ENCODE results near the gene FABP1.

Gene FABP1

DNA sequence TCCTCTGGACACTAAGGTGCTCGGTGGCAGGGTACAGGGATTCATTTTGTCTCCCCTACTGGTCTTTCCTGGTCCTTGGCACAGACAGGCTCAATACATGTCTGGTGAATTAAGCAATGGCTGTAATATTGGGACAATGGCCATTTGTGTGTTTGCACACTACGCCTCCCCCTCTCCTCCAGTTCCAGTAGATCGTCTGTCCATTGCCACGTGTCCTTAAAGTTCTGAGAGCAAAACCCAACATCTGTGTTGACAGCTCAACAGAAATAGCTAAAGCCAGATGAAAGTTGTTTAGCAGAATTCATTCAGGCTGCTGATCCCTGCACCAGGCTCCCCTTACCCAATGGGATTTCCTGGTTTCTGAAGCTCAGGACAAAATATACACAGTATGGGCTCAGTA lies 9.0 kb upstream of the FABP1 start:
- no peak for DNase-seq

DNA sequence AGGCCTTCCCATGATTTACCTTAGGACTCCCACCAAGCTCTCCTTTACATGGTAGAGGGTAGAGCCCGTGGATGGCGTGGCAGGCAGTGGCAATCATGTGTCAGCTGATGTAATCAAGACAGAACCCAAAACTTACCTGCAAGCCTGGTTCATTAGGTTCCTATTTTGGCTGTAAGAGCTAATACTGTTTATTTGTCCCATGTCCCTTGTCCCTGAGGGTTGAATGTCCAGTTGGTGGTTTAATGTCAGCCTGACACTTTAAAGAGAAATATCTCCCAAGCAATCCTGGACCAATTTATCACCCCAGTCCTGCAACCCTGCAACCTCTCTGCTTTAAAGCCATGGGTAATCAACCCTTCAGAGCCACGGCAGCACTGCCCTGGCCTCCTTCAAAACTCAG lies 6.0 kb upstream of the FABP1 start:
- DNase-seq = no peak

DNA sequence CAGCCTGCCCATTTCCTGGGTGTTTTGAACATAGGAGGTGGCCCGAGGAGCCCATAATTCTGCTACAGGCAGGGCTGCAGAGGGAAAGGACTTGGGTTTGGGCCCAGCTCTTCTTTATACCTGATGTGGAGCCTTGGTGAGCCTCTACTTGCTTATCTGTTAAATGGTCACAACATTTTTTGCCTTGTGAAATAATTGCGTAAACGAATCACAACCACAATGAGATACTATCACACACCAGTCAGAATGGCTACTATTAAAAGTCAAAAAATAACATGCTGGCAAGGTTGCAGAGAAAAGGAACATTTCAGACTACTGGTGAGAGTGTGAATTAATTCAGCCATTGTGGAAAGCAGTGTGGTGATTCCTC lies 4.1 kb upstream of the FABP1 start:
- no peak for DNase-seq

DNA sequence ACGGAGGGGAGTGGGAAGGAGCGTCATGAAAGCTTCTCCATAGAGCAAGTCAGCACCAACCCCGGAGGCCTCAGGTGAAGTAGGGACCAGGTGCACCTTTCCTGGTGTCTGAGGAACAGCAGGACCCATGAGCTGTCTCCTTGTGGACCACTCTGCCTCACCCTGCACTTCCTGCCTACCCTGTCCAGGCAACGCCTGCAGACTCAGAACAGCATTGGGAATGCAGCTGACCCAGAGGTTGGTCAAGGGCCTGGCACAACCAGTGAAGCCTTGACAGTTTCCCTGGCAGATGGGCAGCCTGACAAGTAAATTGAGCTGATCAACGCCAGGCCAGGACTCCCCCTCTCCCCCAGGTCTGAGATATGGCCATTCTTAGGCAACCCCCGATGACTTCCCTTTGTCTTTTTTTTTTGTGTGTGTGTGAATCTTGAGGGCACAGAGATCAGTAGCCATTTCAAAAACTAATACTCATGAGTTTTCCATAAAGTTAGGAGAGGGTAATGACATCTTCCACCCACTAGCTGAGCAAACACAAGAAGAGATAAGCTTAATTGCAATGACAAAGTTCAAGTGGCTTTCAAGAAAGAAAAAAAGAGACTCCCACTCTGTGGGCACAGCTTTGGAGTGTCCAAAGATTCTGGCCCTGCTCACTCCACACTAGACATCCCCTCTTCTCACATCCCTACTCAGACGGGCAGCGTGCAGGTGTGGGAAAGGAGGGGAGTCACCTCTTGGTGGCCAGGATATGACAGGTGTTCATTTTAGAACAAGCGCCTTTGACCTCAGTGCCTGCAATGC lies 3.5 kb upstream of the FABP1 start:
- no peak for DNase-seq

DNA sequence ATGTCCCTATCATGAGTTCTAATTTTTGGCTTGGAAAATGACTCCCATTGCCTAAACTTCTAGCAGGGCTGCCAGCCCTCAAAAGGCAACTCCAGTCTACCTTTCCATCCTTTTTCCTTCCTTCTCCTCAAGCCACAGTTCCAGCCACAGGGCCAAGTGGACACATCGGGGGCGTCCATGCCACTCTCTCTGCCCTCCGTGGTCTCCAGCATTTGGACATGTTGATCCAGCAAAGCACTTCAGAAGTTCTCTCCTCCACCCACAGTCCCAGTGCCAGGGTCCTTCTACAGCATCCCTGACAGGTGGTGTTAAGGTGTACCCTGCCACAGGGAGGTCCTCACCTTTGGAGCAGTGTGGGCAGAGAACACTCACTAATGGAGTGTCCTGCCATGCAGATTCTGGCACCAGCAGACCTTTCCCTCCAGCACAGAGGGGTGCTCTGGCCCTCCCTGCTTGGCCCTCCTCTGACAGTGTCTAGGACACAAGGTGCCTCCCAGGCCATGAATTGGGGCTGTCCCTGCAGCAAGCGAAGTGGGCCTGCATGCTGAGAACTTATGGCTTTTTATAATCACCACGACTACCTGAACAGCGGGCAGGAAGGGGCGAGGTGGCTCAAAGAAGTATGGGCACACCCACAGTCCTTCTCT lies 1.6 kb upstream of the FABP1 start:
- DNase-seq = no peak

DNA sequence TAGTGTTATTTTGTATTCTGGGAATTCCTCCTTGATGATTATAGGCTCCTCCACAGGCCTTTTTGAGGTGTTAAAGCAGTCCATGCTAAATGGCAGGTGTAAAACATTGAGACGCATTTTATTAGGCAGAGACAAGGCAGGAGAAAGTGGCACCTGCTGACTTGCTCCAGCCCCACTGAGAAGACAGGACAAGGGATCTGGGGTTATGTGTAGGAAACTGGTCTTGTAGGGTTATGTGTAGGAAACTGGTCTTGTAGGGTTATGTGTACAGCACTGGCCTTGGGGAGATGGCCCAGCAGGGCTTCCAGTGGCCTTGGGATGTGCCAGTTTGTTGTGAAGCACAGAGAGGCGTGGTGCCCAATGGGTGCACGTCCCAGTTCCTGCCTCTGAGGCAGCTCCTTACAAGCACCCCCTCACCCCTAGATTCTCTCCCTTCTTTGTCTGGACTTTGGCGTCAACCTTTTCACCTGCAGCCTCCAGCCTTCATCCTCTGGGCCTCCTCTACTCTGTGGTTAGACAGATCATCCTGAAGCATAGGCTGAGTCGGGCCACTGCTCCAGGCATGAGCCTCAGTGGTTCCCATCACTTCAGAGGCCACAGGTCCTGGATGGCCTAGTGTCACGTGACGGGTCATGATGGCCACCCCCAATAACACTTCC lies 921 bp upstream of the FABP1 start:
- DNase-seq = no peak

DNA sequence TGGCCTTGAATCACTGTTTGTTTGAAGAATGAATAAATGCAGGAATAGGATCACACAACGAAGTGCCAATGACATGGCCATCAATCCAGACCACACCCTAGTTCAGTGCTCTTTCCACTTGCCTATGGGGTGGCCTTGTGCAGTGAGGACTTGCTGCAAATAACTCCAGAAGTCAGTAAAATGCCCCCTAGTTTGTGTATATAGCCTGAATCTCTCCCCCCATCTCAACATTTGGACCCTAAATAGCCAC lies 299 bp downstream of the FABP1 start:
- no peak for DNase-seq

DNA sequence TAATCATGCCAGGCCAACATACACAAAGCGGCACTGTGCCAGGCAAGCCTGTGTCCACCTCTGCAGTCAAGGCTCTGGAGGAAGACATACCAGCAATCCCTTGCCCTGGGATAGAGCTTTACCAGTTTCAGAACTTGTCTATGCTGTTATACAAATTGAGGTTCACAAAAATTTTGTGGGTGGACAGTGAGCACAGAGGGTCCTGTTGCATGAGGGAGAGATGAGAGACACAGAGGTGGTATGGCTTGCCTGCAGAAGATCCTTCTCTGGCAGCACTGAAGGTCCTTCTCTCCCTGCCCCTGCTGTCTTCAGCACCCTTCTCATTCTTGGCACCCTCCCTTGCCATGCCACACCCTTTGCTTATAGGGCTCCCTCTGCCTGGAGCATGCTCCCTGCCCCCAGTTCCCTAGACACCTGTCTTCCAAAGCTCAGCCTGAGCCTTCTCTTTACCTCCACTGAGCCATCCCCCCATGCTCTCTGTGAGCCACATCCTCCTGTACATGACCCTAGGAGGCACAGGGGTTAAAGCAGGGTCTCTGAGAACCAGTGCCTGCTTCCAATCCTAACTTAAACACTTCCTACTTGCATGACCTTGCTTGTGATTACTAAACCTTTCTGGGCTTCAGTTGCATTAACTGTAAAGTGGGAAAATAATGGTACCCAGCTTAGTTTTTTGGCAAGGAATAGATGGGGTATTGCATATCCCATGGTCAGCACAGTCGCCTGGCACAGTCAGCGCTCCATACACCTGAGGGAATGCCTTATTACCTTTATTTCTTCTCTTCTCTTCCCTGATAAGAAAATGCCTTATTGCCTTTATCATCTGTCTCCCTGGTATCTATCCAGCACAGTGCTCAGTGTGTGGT lies 857 bp downstream of the FABP1 start:
- no peak for DNase-seq

DNA sequence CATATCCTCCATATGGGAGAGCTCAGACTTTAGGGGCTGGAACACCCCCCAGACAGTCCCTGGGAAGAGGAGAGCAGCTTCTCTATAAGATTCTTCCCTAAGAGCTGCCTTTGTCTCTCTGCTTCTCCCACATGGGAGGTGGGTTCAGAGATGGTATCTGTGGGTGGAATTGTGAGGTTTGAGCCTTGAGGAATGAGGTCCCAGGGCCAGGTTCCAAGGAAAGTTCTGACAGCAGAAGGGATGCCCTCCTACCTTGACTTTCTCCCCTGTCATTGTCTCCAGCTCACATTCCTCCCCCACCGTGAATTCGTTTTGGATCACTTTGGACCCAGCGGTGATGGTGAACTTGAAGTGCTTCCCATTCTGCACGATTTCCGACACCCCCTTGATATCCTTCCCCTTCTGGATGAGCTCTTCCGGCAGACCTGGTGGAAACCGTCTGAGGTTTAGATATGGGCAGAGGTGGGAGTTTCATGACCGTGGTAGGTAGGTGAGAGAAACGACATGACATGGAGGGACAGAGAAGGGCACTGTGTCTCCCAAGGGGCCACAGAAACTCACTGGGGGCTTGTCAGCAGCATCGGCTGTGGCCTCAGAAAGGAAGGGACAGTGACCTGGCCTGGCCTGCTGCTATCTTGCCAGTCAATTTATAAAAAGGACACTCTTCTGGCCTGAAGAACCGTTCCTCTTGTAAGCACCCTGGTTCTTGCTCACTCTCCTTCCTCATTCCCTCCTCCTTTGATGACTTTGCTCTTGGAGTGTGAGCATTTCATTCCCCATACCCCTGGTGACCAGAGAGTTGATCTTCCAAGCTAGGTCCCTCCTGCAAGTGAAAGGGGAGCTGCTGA lies 1.7 kb downstream of the FABP1 start:
- DNase-seq = no peak

DNA sequence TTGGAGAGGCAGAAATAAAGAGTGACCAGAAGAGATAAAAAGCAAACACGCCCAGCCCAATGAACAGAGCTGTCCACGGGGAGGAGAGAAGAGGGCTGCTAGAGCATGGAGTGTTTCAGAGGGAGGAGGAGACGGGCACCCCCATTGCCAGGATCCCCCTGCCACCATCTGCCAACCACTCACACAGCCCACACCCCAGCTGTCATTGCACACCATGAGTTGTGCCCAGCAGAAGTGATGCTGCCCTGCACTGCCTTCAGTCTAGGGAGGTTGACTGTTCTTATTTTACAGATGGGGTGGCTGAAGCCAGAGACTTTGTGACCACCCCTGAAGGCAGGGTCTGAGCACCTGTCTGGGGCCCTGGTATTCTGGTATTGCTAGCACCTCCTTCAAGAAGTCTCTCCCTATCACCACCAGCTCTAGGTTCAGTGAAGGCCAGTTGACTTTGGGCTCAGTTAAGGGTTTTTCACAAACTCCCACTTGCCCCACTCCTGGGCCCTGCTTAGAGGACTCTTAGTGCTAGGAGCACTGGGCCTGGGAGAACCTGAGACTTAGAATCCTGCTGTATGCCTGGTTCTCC lies 2.4 kb downstream of the FABP1 start:
- no peak for DNase-seq

DNA sequence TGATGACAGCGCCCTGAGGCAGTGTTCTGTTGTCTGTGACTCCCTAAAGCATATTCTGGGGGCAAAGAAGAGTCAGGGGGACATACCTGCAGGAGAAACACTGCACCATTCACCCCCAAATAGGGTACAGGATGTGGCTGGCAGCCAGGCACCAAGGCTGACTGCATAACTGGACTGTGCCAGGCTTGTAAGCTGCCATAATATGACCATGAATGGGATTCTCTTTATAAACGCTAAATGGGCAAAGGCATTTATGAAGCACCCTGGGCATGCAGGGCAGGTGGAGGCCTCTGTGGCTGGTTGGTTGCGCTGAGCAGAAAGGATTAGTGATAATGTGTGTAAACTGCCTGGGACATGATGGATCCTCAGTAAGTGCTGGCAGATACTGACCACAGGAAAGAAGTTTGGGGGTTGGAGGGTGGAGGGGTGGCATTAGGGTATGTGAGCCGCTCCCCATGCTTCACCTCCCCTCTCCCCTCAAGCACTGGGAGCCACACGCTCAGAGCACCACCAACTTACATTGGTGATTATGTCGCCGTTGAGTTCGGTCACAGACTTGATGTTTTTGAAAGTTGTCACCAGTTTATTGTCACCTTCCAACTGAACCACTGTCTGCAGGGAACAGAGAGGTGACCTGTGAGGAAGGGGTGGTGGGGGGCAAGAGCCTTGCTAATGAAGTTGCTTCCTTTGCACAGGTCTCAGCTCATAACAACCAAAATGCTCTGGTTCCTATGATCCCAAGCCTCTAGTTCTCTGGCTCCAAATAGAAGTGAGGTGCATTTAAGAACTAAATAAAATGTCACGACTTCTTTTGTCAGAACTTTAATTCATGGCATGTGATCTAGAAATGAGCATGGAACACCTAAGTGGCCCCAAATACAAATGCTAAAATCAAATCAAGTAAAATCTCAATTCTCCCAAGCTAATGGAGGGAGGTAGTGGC lies 3.6 kb downstream of the FABP1 start:
- no peak for DNase-seq

DNA sequence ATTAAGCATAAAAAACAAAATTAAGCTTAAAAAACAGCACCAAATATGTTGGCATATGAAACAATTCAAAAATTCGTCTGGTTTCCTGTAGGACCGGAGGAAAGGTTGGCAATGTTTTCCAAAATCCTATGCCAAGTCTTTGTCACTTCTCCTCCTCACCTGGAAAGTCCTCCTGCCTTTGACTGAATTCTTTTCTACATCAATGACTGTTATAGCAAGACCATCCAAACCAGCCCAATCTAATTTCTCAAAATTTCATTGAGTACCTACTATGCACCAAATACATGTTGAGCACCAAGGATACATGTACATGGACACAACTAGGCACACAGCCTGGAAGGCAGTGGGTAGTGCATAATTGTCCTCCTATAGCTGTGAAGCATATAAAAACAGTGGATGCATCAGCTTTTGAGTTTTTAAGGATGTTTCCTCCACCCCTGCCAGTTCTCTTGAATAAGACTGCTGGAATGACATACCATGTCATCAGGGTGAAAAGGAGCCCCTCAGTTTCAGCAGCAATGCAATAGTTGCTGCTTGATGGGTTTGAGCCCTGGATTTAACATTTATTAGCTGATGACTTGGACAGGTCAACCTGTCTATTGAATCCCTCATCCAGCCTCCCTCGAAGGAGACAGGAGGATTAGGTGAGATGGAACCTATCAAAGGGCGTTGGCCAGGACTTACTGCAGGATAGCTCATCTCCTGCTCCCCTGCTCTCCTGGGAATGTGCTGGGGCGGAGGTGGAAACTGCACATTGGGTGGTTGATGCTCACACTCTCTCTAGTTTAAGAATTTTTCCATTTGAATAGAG lies 4.5 kb downstream of the FABP1 start:
- DNase-seq = no peak

DNA sequence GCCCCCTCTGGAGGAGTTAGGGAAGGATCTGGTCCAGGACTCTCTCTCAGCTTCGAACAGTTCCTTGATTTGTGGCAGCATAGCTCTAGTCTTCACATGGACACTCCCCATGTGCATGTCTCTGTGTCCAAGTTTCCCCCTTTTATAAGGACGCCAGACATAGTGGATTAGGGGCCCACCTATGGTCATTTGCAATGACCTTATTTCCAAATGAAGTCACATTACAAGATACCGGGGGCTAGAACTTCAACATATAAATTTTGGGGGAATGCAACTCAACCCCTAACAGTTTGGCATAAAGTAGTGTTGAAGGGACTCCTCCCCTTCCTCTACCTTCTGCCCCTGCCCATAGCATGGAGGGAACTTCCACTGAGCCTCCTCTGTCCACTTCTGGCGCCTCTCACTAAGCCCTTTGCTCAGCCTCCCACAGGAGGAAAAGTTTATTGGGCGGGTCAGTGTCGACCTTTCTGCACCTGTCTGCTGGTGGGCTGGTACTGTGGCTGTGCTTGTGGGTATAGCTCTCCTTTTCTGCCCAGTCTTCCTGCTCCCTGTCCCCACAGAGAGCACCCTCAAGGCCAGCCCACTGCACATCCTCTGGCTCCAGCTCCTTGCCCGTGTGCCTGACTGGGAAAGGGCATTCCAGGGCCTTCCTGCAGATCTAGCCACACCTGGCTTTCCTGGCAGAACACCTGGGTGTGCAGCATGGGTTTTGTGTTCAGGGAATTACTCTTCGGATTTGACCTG lies 5.5 kb downstream of the FABP1 start:
- DNase-seq = no peak

DNA sequence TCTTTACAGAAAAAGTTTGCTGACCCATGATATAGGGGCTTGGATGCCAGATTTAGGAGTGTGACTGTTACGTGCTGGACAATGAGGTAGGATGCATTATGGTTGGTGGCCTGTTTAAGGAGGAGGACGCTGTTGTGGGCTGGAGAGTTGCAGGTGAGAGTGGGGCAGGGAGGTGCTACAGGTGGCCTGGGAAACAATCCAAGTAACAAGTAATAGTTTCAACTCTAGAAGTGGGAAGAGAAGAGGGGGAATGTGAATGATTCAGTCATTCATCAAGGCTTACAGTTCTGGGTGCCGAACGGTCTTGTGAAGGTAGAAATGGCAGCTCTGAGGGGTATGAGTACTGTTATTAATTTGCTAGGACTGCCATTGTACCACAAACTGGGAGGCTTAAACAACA lies 6.2 kb downstream of the FABP1 start:
- no peak for DNase-seq

DNA sequence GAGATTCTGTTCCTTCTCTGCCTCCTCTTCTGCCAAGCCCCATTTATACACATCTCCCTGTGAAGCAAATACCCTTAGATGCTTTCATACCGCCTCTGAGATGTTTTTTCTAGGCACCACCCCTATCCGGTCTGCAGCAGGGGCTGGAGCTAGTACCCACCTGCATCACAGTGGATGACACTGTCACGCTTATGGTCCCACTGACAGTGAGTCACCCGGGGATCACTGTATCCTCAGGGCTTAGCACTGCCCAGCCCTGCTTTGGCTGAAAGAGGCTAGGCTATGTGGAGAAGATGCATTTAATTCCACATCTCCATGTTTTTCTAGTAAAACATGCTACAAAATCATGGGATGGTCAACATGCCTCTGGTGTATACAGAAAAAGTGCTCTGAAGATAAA lies 9.9 kb downstream of the FABP1 start:
- DNase-seq = no peak

DNA sequence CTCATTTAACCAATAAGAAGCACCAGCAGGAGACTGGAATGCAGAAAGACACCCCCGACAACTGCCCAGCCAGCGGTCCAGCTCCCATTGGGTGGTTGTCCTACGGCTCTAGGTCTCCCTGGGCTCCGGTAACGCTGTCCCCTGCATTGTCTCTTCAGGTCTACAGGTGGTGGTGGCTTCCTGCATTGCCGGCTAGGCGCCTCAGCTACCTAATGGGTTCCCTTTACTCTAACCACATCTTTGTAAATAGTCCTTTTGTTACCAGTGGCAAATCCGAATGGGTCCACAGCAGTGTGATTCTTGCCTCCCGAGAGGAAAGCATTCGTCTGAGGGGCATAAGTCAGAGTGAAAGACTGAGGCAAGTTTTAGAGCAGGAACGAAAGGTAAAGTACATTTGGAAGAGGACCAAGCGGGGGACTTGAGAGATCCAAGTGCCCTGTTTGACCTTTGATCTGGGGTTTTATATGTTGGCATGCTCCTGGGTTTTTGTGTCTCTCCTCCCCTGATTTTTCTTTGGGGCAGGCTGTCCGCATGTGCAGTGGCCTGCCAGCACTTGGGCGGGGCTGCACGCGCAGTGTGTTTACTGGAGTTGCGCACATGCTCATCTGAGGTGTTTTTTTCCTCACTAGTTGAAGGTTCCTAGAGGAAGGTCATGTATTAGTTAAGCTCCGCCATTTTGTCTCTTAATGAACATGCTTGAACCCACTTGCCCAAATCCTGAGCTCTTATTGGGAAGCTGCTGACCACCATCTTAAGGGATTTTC lies 11.0 kb downstream of the FABP1 start:
- DNase-seq = no peak

DNA sequence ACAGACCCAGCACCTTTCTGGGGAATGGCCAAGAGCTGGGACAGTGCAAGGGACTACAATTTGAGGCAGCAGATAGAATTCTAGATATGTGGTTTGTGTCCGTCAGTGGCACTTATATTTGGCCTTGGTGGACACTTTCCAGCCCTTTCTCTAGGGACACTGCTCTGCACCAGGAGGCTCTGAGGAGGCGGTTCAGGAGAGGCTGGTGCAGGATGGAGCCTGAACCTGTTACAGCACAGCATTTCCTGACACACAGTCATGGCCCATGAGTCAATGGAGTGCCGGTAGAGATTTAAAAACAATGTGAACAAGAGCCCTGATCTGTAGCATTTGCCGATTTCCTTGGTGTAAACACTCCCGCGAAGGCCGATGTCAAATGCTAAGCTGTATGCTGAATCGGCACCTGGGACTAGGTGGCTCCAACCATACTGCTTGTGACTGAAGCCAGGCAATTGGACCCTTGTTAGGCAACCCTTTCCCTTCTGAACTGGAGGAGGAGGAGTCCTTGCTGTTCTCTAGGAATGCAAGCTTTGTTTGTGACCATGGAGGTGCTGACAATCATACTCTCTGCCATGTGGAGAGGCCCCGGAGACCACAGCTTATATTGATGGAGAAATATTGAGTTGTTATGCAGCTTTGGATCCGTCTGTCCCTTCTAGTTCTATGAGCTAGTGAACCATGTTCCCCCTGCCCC lies 11.9 kb downstream of the FABP1 start:
- no peak for DNase-seq

DNA sequence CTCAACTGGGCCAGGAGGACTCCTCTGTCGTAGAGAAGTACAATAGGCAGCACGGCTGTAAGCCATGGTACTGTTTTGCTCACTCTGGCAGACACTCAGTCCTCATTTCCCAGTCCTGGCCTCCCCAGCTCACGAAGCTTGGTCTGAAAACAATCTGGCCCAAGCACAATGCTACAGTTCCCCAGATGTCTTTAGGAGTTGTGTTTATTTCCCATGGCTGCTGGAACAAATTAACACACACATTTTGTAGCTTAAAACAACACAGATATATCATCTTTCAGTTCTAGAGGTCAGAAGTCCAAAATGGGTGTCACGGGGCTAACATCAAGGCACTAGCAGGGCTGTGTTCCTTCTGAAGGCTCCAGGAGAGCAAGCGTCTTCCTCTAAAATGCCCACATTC lies 13.0 kb downstream of the FABP1 start:
- DNase-seq = no peak
